Thoracic aorta (tissue), 2 donors: Measurements from ENCODE around the gene B4GALNT1. TPM values are rescaled to one million over a fixed set of nuclear protein-coding genes. Genes with fewer than 3 reads are reported as not detected.
"Not testable (repeated sequence)": the region's sequence is repeated elsewhere in the genome, so short reads cannot be mapped to it uniquely, and the experiment has no call there.

Experiments
- ATAC-seq: fragments of 150-250 bp; one replicate; pipeline ENCODE4 v1.8.0; 2017; ENCODE audit warnings: low read depth; ENCODE audit not compliant: insufficient number of reproducible peaks, low FRiP score
- DNase-seq: peaks from one replicate; pipeline ENCODE4 v3.0.0-alpha.2; 2020; ENCODE audit warnings: low spot score
- H3K27ac ChIP-seq, 2 donors: fragments of 200-600 bp; sonication (generic); 1 replicate in 1 of 2; 2 replicates in 1 of 2; pipeline ENCODE4 v1.5.1; 2016; ENCODE audit warnings: mild to moderate bottlenecking in 2 of 2, moderate library complexity in 2 of 2
- H3K27me3 ChIP-seq: fragments of 200-600 bp; sonication (generic); replicated peaks from 2 replicates; pipeline ENCODE4 v1.6.0; 2016; ENCODE audit warnings: mild to moderate bottlenecking; ENCODE audit not compliant: insufficient read depth
- H3K36me3 ChIP-seq: fragments of 200-600 bp; sonication (generic); one replicate; pipeline ENCODE4 v1.5.1; 2016
- H3K4me1 ChIP-seq, 2 donors: fragments of 200-600 bp; sonication (generic); 1 replicate in 1 of 2; 2 replicates in 1 of 2; pipeline versions ENCODE4 v1.5.1 to v1.6.0; 2016; ENCODE audit warnings: low read depth in 2 of 2, mild to moderate bottlenecking in 1 of 2; ENCODE audit not compliant: control insufficient read depth in 1 of 2
- H3K4me3 ChIP-seq: fragments of 200-600 bp; sonication (generic); 2 replicates; pipeline ENCODE4 v1.5.1; 2016; ENCODE audit warnings: mild to moderate bottlenecking
- H3K9me3 ChIP-seq: fragments of 200-600 bp; sonication (generic); 2 replicates; pipeline ENCODE4 v1.5.1; 2016
- total RNA-seq, 2 donors: library from RNA; depleted of rRNA; stranded (reverse); fragments of >200 nt; gene quantifications; one replicate each; pipeline versions ENCODE4 v1.1.0 to v1.2.3, GENCODE V29; 2016
- TF ChIP-seq, protein P1 (sequence below): fragments of 200-600 bp; sonication (generic); IDR thresholded peaks from one replicate; pipeline ENCODE4 v1.5.1; 2019; ENCODE audit warnings: antibody characterized with exemption

B4GALNT1 gene
- total RNA-seq, 2 donors from 2014 or later: 4.0 to 11.0 TPM

DNA sequence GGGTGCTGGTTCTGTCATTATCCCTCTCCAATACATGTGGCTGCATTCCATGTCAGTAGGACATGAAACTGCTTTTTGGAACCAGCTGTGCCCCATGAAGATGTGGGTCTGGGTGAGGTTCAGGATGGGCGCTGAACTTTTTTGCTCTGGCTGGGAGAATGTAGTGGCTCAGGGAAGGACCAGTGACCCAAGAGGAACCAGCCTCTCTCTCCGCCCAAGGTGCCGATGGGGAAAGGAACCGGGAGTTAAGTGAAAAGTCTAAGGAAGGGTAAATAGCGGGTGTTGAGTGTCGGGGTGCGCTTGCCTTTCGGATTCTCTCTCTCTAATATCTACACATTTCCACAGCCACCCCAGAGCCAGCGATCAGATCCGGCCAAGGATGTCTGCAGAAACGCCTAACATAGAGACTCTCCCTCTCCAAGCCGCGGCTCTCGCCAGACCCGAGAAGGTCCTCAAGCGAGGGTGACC lies 14.0 kb downstream of the B4GALNT1 start:
- TF ChIP-seq, protein P1, sequence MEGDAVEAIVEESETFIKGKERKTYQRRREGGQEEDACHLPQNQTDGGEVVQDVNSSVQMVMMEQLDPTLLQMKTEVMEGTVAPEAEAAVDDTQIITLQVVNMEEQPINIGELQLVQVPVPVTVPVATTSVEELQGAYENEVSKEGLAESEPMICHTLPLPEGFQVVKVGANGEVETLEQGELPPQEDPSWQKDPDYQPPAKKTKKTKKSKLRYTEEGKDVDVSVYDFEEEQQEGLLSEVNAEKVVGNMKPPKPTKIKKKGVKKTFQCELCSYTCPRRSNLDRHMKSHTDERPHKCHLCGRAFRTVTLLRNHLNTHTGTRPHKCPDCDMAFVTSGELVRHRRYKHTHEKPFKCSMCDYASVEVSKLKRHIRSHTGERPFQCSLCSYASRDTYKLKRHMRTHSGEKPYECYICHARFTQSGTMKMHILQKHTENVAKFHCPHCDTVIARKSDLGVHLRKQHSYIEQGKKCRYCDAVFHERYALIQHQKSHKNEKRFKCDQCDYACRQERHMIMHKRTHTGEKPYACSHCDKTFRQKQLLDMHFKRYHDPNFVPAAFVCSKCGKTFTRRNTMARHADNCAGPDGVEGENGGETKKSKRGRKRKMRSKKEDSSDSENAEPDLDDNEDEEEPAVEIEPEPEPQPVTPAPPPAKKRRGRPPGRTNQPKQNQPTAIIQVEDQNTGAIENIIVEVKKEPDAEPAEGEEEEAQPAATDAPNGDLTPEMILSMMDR: no peak
- no peak for DNase-seq
- Histone ChIP-seq H3K4me3 (no peak overlapping the region), H3K27ac (no peak overlapping the region), H3K36me3 (peaks cover 19% of the 10 kb centered on the region), H3K9me3 (no peaks in the 10 kb centered on the region), H3K4me1 (peaks cover 7 to 24% of the 10 kb centered on the region in 2 donors), H3K27me3 (no peaks in the 10 kb centered on the region)
- no peak for ATAC-seq

DNA sequence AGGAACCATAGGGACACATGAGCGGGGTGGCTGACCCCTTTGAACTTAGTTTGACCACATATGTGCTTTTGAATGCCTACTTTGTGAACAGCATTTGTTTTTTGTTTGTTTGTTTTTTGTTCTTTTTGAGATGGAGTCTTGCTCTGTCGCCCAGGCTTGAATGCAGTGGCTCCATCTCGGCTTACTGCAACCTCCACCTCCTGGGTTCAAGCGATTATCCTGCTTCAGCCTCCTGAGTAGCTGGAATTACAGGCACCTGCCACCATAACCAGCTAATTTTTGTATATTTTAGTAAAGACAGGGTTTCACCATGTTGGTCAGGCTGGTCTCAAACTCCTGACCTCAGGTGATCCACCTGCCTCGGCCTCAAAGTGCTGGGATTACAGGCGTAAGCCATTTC lies 14.6 kb downstream of the B4GALNT1 start:
- H3K9me3 ChIP-seq, ATAC-seq, H3K27ac ChIP-seq, DNase-seq, H3K4me3 ChIP-seq, H3K27me3 ChIP-seq: not testable (repeated sequence)
- H3K36me3 ChIP-seq: peaks cover 21% of the 10 kb centered on the region
- peaks cover 7 to 30% of the 10 kb centered on the region in 2 donors for H3K4me1 ChIP-seq

DNA sequence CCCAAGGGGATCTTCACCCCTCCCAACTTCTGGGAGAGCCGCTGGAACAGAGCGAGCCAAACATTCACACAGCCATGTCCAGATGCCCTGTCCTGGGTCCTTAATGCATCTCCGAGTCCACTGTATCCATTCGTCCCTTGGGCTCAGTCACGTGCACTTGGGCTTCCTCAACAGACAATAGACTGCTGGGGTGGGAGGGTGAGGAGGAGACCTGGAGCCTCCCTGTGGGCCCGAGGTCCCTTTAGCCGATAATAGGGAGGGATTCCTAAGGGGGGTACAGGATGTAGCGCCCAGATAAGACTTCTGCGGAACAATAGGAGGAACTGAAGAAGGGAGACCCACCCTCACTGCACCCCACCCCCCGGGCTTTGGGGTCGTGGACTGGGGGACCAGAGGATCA lies 15.1 kb downstream of the B4GALNT1 start:
- TF ChIP-seq, protein P1: no peak
- no peak for ATAC-seq
- peaks cover 8 to 35% of the 10 kb centered on the region in 2 donors for H3K4me1 ChIP-seq

DNA sequence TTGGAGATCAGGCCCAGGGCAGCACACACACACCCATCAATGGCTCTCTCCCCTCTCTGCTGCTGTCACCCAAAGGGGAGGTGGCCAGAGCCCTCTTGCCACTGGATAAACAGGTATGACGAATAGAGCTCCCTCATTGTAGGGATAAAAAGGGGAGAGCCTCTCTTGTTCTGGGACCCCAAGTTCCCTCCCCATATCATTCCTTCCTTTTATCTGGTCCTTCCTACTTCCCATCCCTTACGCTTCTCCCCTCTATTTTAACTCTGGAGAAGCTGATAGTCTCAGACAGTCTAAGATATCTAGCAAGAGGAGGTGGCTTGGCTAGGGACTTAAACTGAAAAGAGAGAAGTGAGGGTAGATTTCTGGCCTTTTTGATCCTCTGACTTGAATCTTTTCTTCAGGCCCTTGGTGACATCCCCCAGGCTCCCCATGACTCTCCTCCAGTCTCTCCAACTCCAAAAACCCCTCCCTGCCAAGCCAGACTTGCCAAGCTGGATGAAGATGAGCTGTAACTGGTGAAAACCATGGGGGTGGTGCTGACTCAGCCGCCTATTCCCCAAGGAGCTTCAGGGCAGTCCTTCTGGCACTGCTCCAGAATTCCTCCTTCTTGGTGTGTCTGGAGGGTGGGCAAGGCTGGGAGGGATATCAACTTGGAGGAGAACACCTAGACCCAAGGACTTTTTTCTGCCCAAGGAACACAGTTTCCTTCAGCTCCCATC lies 16.5 kb downstream of the B4GALNT1 start:
- peaks cover 15 to 48% of the 10 kb centered on the region in 2 donors for H3K4me1 ChIP-seq
- H3K4me3 ChIP-seq: no peak overlapping the region
- no peaks in the 10 kb centered on the region for H3K9me3 ChIP-seq
- no peak overlapping the region for H3K27ac ChIP-seq
- no peak for DNase-seq
- ATAC-seq: no peak
- H3K36me3 ChIP-seq: peaks cover 28% of the 10 kb centered on the region
- H3K27me3 ChIP-seq: no peaks in the 10 kb centered on the region
- TF ChIP-seq, protein P1: no peak

More for the DNA sequence above, 15.1 kb downstream of the B4GALNT1 start:
- no peak overlapping the region for H3K4me3 ChIP-seq
- H3K9me3 ChIP-seq: no peaks in the 10 kb centered on the region
- no peaks in the 10 kb centered on the region for H3K27me3 ChIP-seq
- no peak overlapping the region for H3K27ac ChIP-seq
- peaks cover 26% of the 10 kb centered on the region for H3K36me3 ChIP-seq
- no peak for DNase-seq

DNA sequence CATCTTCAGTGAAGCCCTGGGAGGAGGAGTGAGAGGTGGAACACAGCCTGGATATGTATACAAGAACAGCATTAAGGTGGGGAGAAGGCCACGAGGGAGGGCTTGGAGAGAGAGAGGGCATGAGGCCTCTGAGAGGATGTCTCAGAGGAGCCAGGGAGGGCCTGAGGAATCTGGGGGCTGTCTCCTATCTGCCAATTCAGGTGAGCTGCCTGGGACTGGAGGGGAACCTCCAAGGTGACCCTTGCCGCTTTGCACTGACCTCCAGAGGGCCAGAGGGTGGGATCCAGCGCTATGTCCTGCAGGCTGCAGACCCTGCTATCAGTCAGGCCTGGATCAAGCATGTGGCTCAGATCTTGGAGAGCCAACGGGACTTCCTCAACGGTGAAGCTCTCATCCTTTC lies 17.4 kb downstream of the B4GALNT1 start:
- no peak for ATAC-seq
- no peak for DNase-seq
- peaks cover 11 to 43% of the 10 kb centered on the region in 2 donors for H3K4me1 ChIP-seq
- no peaks in the 10 kb centered on the region for H3K27me3 ChIP-seq
- TF ChIP-seq, protein P1: no peak
- no peak overlapping the region for H3K27ac ChIP-seq
- no peak overlapping the region for H3K4me3 ChIP-seq
- no peaks in the 10 kb centered on the region for H3K9me3 ChIP-seq
- H3K36me3 ChIP-seq: peaks cover 28% of the 10 kb centered on the region
